Natural killer cell treated with Interleukin-12 subunit alpha and Interleukin-12 subunit beta and Interleukin-15 and Interleukin-18, amount 100 ng/mL, for 72 hours (primary cell): Measurements from ENCODE around the gene LRFN4. TPM values are rescaled to one million over a fixed set of nuclear protein-coding genes. Genes with fewer than 3 reads are reported as not detected.

Experiments used
- ATAC-seq, 2 donors: fragments of 150-1000 bp; cut with Tn5 transposase in 1 of 2; sonication (Bioruptor Pico), chemical (Tn5 transposase) in 1 of 2; 2 replicates each; pipeline ENCODE4 v1.10.0; 2021
- DNase-seq: peaks from one replicate; pipeline ENCODE4 v3.0.0; 2022; ENCODE audit warnings: low spot score
- H3K27ac Mint-ChIP-seq, 2 donors: 1 replicate in 1 of 2; 2 replicates in 1 of 2; pipeline ENCODE4 v1.8.0; 2022; ENCODE audit warnings: mixed read lengths in 2 of 2, mild to moderate bottlenecking in 1 of 2, moderate library complexity in 1 of 2
- H3K27me3 Mint-ChIP-seq, 2 donors: 1 replicate in 1 of 2; 2 replicates in 1 of 2; pipeline ENCODE4 v1.8.0; 2022; ENCODE audit warnings: mixed read lengths in 2 of 2
- H3K36me3 Mint-ChIP-seq: one replicate; pipeline ENCODE4 v1.8.0; 2022; ENCODE audit warnings: mixed read lengths
- H3K4me1 Mint-ChIP-seq, 2 donors: 1 replicate in 1 of 2; 2 replicates in 1 of 2; pipeline ENCODE4 v1.8.0; 2022; ENCODE audit warnings: low read depth in 2 of 2, mixed read lengths in 2 of 2, mild to moderate bottlenecking in 1 of 2
- H3K4me3 Mint-ChIP-seq: one replicate; pipeline ENCODE4 v1.8.0; 2022; ENCODE audit warnings: mixed read lengths
- H3K9me3 Mint-ChIP-seq: 2 replicates; pipeline ENCODE4 v1.8.0; 2022; ENCODE audit warnings: mixed read lengths
- total RNA-seq, 2 donors: library from RNA; stranded (reverse); gene quantifications; one replicate each; pipeline ENCODE4 v1.2.3, GENCODE V29; 2022

LRFN4 gene
- total RNA-seq, 2 donors from 2014 or later: 1.4 to 7.9 TPM

GRCh38 chr11:66866007-66866406, 9.1 kb downstream of the LRFN4 start:
- no peak for ATAC-seq
- Mint-ChIP-seq H3K27me3 (no peaks in the 10 kb centered on the region), H3K27ac (no peak overlapping the region), H3K4me3 (no peak overlapping the region), H3K9me3 (no peaks in the 10 kb centered on the region), H3K36me3 (no peaks in the 10 kb centered on the region), H3K4me1 (peaks cover 2 to 3% of the 10 kb centered on the region in 2 donors)
- no peak for DNase-seq

GRCh38 chr11:66866511-66866986, 9.7 kb downstream of the LRFN4 start:
- ATAC-seq: no peak
- peaks cover 2 to 3% of the 10 kb centered on the region in 2 donors for H3K4me1 Mint-ChIP-seq
- no peaks in the 10 kb centered on the region for H3K36me3 Mint-ChIP-seq
- DNase-seq: no peak
- H3K4me3 Mint-ChIP-seq: no peak overlapping the region
- H3K27ac Mint-ChIP-seq: no peak overlapping the region
- H3K9me3 Mint-ChIP-seq: no peaks in the 10 kb centered on the region
- no peaks in the 10 kb centered on the region for H3K27me3 Mint-ChIP-seq

- no peak overlapping the region for H3K27ac Mint-ChIP-seq
- no peak overlapping the region for H3K4me3 Mint-ChIP-seq
- peaks cover 2 to 3% of the 10 kb centered on the region in 2 donors for H3K4me1 Mint-ChIP-seq
- no peaks in the 10 kb centered on the region for H3K36me3 Mint-ChIP-seq
- H3K27me3 Mint-ChIP-seq: no peaks in the 10 kb centered on the region
- DNase-seq (no peak), ATAC-seq (no peak)
- H3K9me3 Mint-ChIP-seq: no peaks in the 10 kb centered on the region
Observed at GRCh38 chr11:66867425-66868040, 10.7 kb downstream of the LRFN4 start.

GRCh38 chr11:66868082-66868725, 11.3 kb downstream of the LRFN4 start:
- no peak for ATAC-seq
- no peak for DNase-seq
- no peaks in the 10 kb centered on the region for H3K27me3 Mint-ChIP-seq
- H3K27ac Mint-ChIP-seq: no peak overlapping the region
- H3K4me3 Mint-ChIP-seq: no peak overlapping the region
- no peaks in the 10 kb centered on the region for H3K36me3 Mint-ChIP-seq
- no peaks in the 10 kb centered on the region for H3K9me3 Mint-ChIP-seq
- peaks cover 2 to 3% of the 10 kb centered on the region in 2 donors for H3K4me1 Mint-ChIP-seq

GRCh38 chr11:66868726-66869566, 12.1 kb downstream of the LRFN4 start:
- DNase-seq (no peak), ATAC-seq (peak; percentile 80 to 85)
- Mint-ChIP-seq H3K27ac (no peak overlapping the region), H3K27me3 (no peaks in the 10 kb centered on the region), H3K4me3 (no peak overlapping the region), H3K36me3 (no peaks in the 10 kb centered on the region), H3K4me1 (peaks cover 2 to 3% of the 10 kb centered on the region in 2 donors), H3K9me3 (no peaks in the 10 kb centered on the region)

- no peak overlapping the region for H3K4me3 Mint-ChIP-seq
- H3K9me3 Mint-ChIP-seq: no peaks in the 10 kb centered on the region
- H3K4me1 Mint-ChIP-seq: peaks cover 2 to 3% of the 10 kb centered on the region in 2 donors
- no peaks in the 10 kb centered on the region for H3K36me3 Mint-ChIP-seq
- H3K27me3 Mint-ChIP-seq: no peaks in the 10 kb centered on the region
- DNase-seq (no peak), ATAC-seq (no peak)
- no peak overlapping the region for H3K27ac Mint-ChIP-seq
Observed at GRCh38 chr11:66869567-66869870, 12.7 kb downstream of the LRFN4 start.

GRCh38 chr11:66870131-66870530, 13.3 kb downstream of the LRFN4 start:
- Mint-ChIP-seq H3K27me3 (peaks cover 0 to 4% of the 10 kb centered on the region in 2 donors), H3K36me3 (no peaks in the 10 kb centered on the region), H3K4me1 (peaks cover 2 to 3% of the 10 kb centered on the region in 2 donors), H3K27ac (no peak overlapping the region), H3K9me3 (no peaks in the 10 kb centered on the region), H3K4me3 (no peak overlapping the region)
- DNase-seq: no peak
- ATAC-seq: no peak

- Mint-ChIP-seq H3K27me3 (peaks cover 0 to 8% of the 10 kb centered on the region in 2 donors), H3K36me3 (no peaks in the 10 kb centered on the region), H3K27ac (no peak overlapping the region), H3K9me3 (no peaks in the 10 kb centered on the region), H3K4me3 (no peak overlapping the region), H3K4me1 (peaks cover 2 to 3% of the 10 kb centered on the region in 2 donors)
- ATAC-seq (no peak), DNase-seq (no peak)
Observed at GRCh38 chr11:66870616-66871520, 14.0 kb downstream of the LRFN4 start.

GRCh38 chr11:66871521-66871901, 14.6 kb downstream of the LRFN4 start:
- no peaks in the 10 kb centered on the region for H3K9me3 Mint-ChIP-seq
- DNase-seq (no peak), ATAC-seq (no peak)
- H3K27ac Mint-ChIP-seq: no peak overlapping the region
- peaks cover 2 to 3% of the 10 kb centered on the region in 2 donors for H3K4me1 Mint-ChIP-seq
- H3K27me3 Mint-ChIP-seq: peaks cover 0 to 11% of the 10 kb centered on the region in 2 donors
- no peaks in the 10 kb centered on the region for H3K36me3 Mint-ChIP-seq
- H3K4me3 Mint-ChIP-seq: no peak overlapping the region

- H3K36me3 Mint-ChIP-seq: no peaks in the 10 kb centered on the region
- H3K9me3 Mint-ChIP-seq: no peaks in the 10 kb centered on the region
- H3K27me3 Mint-ChIP-seq: peaks cover 0 to 11% of the 10 kb centered on the region in 2 donors
- no peak for DNase-seq
- ATAC-seq: no peak
- H3K27ac Mint-ChIP-seq: no peak overlapping the region
- no peak overlapping the region for H3K4me3 Mint-ChIP-seq
- H3K4me1 Mint-ChIP-seq: no peaks in the 10 kb centered on the region
Observed at GRCh38 chr11:66874232-66874631, 17.4 kb downstream of the LRFN4 start.

GRCh38 chr11:66875378-66875777, 18.5 kb downstream of the LRFN4 start:
- peaks cover 0 to 11% of the 10 kb centered on the region in 2 donors for H3K27me3 Mint-ChIP-seq
- no peaks in the 10 kb centered on the region for H3K9me3 Mint-ChIP-seq
- no peak overlapping the region for H3K27ac Mint-ChIP-seq
- H3K36me3 Mint-ChIP-seq: no peaks in the 10 kb centered on the region
- H3K4me1 Mint-ChIP-seq: no peaks in the 10 kb centered on the region
- no peak overlapping the region for H3K4me3 Mint-ChIP-seq
- ATAC-seq: no peak
- peak; percentile 50 for DNase-seq

- DNase-seq (peak; percentile 42), ATAC-seq (no peak)
- Mint-ChIP-seq H3K9me3 (no peaks in the 10 kb centered on the region), H3K27me3 (peaks cover 0 to 11% of the 10 kb centered on the region in 2 donors), H3K36me3 (no peaks in the 10 kb centered on the region), H3K4me3 (no peak overlapping the region), H3K27ac (no peak overlapping the region), H3K4me1 (no peaks in the 10 kb centered on the region)
Observed at GRCh38 chr11:66877588-66878385, 20.9 kb downstream of the LRFN4 start.

- no peaks in the 10 kb centered on the region for H3K36me3 Mint-ChIP-seq
- peak; percentile 23 for DNase-seq
- no peak for ATAC-seq
- H3K9me3 Mint-ChIP-seq: no peaks in the 10 kb centered on the region
- no peaks in the 10 kb centered on the region for H3K4me1 Mint-ChIP-seq
- H3K27ac Mint-ChIP-seq: no peak overlapping the region
- H3K4me3 Mint-ChIP-seq: no peak overlapping the region
- peaks cover 0 to 11% of the 10 kb centered on the region in 2 donors for H3K27me3 Mint-ChIP-seq
Observed at GRCh38 chr11:66878474-66878873, 21.6 kb downstream of the LRFN4 start.
